ENCODE results near the gene TRIM49D1.
"Not testable (repeated sequence)": the region's sequence is repeated elsewhere in the genome, so short reads cannot be mapped to it uniquely, and the experiment has no call there.

TRIM49D1 gene, protein sequence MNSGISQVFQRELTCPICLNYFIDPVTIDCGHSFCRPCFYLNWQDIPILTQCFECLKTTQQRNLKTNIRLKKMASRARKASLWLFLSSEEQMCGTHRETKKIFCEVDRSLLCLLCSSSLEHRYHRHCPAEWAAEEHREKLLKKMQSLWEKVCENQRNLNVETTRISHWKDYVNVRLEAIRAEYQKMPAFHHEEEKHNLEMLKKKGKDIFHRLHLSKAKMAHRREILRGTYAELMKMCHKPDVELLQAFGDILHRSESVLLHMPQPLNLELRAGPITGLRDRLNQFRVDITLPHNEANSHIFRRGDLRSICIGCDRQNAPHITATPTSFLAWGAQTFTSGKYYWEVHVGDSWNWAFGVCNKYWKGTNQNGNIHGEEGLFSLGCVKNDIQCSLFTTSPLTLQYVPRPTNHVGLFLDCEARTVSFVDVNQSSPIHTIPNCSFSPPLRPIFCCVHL

DNA sequence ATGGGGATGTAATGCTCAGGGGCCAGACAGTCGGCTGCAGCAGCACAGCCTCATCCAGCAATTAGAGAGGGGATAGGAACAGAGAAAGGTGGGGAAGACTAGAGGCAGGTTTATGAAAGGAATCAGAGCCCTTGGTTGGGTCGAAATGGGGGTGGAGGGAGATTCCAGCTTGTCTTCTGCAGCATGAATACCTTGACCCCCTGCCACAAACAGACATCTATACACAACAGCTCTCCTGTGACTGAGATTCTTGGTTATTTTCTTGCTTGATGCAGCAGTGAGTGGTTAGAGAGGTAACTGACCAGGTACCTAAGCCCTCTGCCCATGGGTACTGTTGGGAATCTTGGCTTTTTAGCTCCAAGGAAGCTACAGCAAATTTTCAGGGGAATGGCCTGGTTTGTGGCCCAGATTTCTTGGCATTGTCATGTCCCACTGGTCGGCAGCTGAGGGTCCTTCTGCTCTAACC lies at the start of gene TRIM49D1:
Gene TRIM49D1 (minus strand): TSS at position 51 of the 466 bp plus-strand sequence. CDS start 4,535 bp downstream, outside the sequence.
- DNase-seq: no peak

DNA sequence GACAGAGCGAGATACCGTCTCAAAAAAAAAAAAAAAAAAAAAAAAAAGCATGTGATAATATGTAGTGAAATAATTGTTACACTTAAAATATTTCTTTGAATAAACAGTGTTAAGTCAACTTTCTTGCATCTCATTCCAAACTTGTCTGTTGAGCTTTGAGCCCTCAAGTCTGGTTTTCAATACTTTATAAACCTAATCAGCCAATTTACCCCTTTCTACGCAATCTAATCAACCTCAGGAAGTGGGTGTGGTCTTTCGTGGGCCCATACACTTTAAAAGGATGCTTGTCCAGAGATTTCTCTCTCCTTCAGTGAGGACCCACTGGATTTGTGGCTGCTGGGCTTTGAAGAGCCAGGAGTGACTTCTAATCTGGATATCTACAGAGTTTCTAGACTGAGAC lies 43.7 kb upstream of the TRIM49D1 start, which contains the start of gene TRIM64:
Gene TRIM64 (plus strand): TSS at position 301 of the 400 bp plus-strand sequence. CDS start 2,467 bp downstream, outside the sequence.
- DNase-seq: not testable (repeated sequence)

DNA sequence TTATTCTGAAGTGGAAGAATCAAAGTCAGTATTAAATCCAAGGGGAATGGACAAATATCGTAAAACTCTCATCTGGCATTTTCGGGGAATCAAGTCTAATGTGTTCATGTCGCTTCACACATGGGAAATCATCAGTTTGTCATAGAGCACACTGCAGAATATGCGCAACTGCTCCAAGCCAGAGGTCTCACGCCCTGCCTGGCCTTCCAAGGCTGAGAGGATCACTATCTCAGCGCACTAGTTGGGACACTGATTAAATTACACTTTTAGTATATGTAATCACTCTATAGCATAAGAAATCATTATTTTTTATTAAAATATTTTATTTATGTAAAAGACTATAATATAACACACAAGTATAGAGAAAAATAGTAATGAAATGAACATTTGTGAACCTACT lies 38.8 kb upstream of the TRIM49D1 start:
- not testable (repeated sequence) for DNase-seq

DNA sequence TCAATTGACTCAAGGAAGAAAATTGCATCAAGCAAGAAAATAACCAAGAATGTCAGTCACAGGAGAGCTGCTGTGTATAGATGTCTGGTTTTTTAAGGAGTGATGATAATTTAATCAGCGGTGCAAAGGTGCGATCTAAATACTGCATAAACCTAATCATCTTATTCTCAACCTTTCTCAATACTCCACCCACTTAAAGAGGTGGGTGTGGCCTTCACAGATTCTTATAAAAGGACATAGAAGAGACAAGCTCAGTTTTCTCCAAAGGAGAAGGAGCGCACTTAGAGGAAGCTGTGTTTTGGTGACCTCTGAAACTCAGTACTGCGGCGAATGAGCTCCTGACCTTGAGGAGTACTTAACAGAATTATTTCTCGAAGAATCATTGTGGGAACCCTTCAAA lies 1.7 kb upstream of the TRIM49D1 start, which contains the start of gene TRIM49D2:
Gene TRIM49D2 (plus strand): TSS at position 301 of the 400 bp plus-strand sequence. CDS start 2,698 bp downstream, outside the sequence.
- DNase-seq: not testable (repeated sequence)

DNA sequence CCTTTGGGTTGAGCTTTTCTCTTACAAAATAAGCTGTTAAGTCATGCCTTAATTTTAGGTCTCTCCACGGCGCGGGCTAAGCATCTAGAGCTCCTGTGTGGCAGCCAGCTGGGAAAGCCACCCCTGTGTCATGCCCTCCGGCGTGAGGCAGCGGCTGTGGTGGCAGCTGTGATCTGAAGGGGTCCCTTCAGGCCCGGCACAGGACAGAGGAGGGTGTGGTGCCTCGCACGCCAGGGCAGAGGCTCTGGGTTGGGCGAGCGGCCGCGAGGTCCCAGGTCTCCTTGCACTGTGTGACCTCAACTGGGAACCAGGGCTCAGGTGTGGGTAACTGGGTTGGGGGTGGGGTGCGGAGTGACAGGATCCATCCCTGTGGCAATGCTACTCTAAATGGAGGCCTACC lies 21.2 kb downstream of the TRIM49D1 start:
- DNase-seq: not testable (repeated sequence)

DNA sequence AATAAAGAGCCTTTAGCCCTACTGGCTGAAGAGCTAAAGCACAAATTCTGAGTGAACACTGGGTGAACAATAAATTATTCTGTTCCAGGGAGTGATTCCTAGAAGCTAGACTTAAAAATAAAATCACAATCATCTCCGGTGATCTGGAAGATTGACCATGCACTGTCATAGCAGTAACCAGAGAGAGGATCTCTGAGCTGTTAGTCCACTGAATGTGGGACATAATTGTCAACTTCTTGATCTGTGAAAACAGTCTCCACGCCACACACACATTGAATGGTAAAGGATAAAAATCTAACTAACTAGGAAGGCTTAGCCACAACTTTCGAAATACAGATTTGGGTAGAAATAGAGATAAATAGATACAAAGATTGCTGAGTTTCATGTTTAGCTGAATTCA lies 28.8 kb downstream of the TRIM49D1 start:
- DNase-seq: not testable (repeated sequence)

DNA sequence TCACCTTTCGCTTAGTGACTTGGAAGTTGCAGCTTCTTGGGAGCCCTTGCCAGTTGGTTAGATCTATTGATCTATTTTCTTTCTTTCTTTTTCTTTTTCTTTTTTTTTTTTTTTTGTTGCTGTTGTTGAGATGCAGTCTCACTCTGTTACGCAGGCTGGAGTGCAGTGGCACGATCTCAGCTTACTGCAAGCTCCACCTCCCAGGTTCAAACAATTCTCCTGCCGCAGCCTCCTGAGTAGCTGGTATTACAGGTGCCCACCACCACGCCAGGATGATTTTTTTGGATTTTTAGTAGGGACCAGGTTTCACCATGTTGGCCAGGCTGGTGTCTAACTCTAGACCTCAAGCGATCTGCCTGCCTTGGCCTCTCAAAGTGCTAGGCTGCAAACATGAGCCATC lies 44.5 kb downstream of the TRIM49D1 start:
- not testable (repeated sequence) for DNase-seq

DNA sequence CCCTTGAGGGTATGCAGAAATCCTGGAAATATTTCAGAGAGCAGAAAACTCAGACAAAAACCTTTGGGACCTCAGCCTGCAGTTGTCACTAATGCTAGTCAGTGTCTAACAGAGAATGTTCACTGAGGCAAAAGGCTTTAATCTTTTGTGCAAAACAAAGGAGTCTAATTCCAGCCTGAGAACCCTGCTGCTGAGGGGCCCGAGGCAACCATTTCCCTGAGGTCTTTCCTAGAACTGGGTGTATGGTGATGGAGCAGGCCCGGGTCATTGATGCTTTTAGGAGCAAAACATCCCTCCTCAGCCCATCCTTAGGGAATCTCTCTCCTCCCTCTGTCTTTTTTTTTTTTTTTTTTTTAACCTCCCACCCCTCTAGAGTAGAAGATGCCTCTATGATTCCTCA lies 49.5 kb downstream of the TRIM49D1 start:
- DNase-seq: not testable (repeated sequence)

DNA sequence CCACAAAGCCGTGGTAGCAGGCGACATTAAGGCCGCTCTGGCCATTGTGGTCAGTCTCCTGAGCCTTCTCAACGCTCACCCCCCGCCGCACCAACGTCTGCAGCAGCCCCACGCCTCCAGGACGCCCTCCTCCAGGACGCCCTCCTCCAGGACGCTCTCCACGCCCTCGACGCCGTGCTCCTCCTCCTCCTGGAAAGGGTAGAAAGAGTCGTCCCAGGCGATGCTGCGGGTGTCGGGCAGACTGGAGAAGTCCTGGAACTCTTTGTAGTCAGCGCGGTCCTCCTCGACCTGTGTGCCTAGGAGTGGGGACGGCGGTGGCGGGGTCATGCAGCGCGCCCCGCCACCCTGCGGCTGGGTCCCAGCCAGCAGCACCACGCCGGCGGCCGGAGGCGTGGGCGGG lies 56.8 kb downstream of the TRIM49D1 start:
- DNase-seq: not testable (repeated sequence)

DNA sequence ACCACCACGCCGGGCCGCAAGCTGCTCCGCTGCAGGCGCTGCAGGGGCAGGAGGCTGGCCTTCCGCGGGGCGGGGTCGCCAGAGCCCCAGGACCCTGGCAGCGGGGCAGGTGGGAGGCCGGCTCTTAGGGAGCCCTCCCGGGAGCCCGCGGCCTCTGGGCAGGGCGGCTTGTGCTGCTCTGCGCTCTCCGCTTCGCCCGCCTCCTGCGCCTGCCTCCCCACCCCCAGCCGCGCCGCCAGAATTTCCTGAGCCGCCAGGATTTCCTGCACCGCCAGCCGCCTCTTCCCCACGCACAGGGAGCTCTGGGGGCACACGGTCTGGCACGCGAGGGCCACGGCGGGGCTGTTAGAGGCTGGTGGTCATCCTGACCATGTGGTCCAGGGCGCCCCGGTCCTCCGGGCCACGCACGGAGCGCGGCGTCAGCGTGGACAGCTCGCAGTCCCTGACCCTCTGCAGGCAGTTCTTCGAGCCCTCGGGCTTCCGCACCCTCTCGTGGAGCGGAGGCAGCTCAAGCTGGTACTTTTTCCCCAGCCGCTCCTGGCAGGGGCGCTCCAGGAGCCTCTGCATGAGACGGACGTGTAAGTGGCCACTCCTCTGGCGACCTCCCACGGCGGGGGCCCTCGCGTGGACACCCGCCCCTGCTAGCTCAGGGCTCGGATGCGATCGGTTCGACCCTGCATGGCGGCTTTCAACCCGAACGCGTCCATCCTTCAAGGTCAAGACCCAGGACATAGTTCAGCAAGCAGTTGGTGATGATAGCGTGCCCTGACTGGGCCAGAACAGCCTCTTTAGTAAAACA lies 57.9 kb downstream of the TRIM49D1 start:
- not testable (repeated sequence) for DNase-seq

All from NCI-H748 treated with DMSO at 0.1 percent for 48 hours (cell line).